GM12878 (cell line): Measurements from ENCODE around the gene PMAIP1. TPM values are rescaled to one million over a fixed set of nuclear protein-coding genes. Genes with fewer than 3 reads are reported as not detected.

Experiments
- ATAC-seq: fragments of 200-7000 bp; cut with Tn5 transposase; 3 replicates; pipeline ENCODE4 v1.9.1; 2020; ENCODE audit warnings: mild to moderate bottlenecking, moderate library complexity
- BruUV-seq: library from RNA; stranded (reverse); fragments of 400-500 nt; replicated peaks from 2 replicates; lab custom pipeline; 2021; lab: Mats Ljungman, UMichigan
- CTCF ChIA-PET: fragments of 300-600 bp; sonication (Branson Sonifier 250); formaldehyde crosslinking; extraction: SDS; loops from one replicate; lab custom pipeline; 2021; ENCODE audit warnings: inconsistent platforms; lab: Yijun Ruan, JAX
- POLR2A ChIA-PET: fragments of 350-600 bp; formaldehyde crosslinking; extraction: SDS; loops from one replicate; lab custom pipeline; 2021; ENCODE audit warnings: inconsistent platforms; lab: Charles Lee
- RAD21 ChIA-PET: fragments of 300-600 bp; sonication (Branson Sonifier 250); formaldehyde crosslinking; loops from one replicate; lab custom pipeline; 2023; ENCODE audit warnings: antibody characterized with exemption; ENCODE audit not compliant: unreplicated experiment; lab: Charles Lee
- SMC1A ChIA-PET: fragments of 300-600 bp; sonication (Branson Sonifier 250); formaldehyde crosslinking; loops from one replicate; lab custom pipeline; 2023; ENCODE audit not compliant: unreplicated experiment, uncharacterized antibody; lab: Charles Lee
- DNase-seq: peaks from one replicate; pipeline ENCODE4 v3.0.0-alpha.2; 2011; ENCODE audit warnings: low read depth, low spot score
- FAIRE-seq: peaks from 3 replicates; lab custom pipeline; 2011; peaks lifted over from hg19 to GRCh38; lab: Jason Lieb, UNC
- H2AFZ ChIP-seq: 2 replicates; pipeline ENCODE4 v1.6.0; 2011; ENCODE audit warnings: low read depth, low read length, control low read depth; ENCODE audit not compliant: control insufficient read depth
- H3K27ac ChIP-seq: 2 replicates; pipeline ENCODE4 v1.5.1; 2011; ENCODE audit warnings: control low read depth; ENCODE audit not compliant: control insufficient read depth, insufficient read depth
- H3K27me3 ChIP-seq, 2 experiments: replicated peaks in 1 of 2; 2 replicates each; pipeline versions ENCODE4 v1.6.0 to v1.6.1; 2011; ENCODE audit warnings: low read length in 1 of 2; ENCODE audit not compliant: control insufficient read depth in 2 of 2, insufficient read depth in 2 of 2
- H3K36me3 ChIP-seq, 2 experiments: 2 replicates each; pipeline ENCODE4 v1.5.1; 2011; ENCODE audit warnings: low read length in 1 of 2; ENCODE audit not compliant: control insufficient read depth in 2 of 2, insufficient read depth in 2 of 2
- H3K4me1 ChIP-seq: 2 replicates; pipeline ENCODE4 v1.6.1; 2011; ENCODE audit warnings: mild to moderate bottlenecking, low read length, moderate library complexity, mixed read lengths; ENCODE audit not compliant: control insufficient read depth, insufficient read depth
- H3K4me2 ChIP-seq: 2 replicates; pipeline ENCODE4 v1.6.0; 2011; ENCODE audit warnings: control low read depth; ENCODE audit not compliant: control insufficient read depth, insufficient read depth
- H3K4me3 ChIP-seq: fragments of 200-600 bp; sonication (generic); 2 replicates; pipeline ENCODE4 v1.5.1; 2016
- H3K79me2 ChIP-seq: 2 replicates; pipeline ENCODE4 v1.6.0; 2011; ENCODE audit warnings: low read length; ENCODE audit not compliant: control insufficient read depth, insufficient read depth
- H3K9ac ChIP-seq: 2 replicates; pipeline ENCODE4 v1.8.0; 2011; ENCODE audit warnings: low read length, control low read depth, mixed read lengths; ENCODE audit not compliant: control insufficient read depth, insufficient read depth
- H3K9me3 ChIP-seq: replicated peaks from 3 replicates; pipeline ENCODE4 v1.5.1; 2011; ENCODE audit warnings: mild to moderate bottlenecking, low read length; ENCODE audit not compliant: control insufficient read depth, insufficient read depth
- H4K20me1 ChIP-seq: 2 replicates; pipeline ENCODE4 v1.6.0; 2011; ENCODE audit not compliant: control insufficient read depth, insufficient read depth
- IKZF2 ChIP-seq, 2 experiments: fragments of 450-650 bp; IDR thresholded peaks; 2 replicates each; pipeline ENCODE4 v1.6.1; 2017; ENCODE audit warnings: mild to moderate bottlenecking in 2 of 2, moderate library complexity in 2 of 2
- IRF3 ChIP-seq: fragments of 450-650 bp; IDR thresholded peaks from 2 replicates; pipeline ENCODE4 v1.6.1; 2014; ENCODE audit warnings: mild to moderate bottlenecking
- MTA2 ChIP-seq: fragments of 450-650 bp; IDR thresholded peaks from 2 replicates; pipeline ENCODE4 v1.6.1; 2016; ENCODE audit warnings: low read depth, mild to moderate bottlenecking, moderate library complexity
- NRF1 ChIP-seq: conservative IDR thresholded peaks from 2 replicates; pipeline ENCODE4 v1.6.1; 2011; ENCODE audit warnings: mild to moderate bottlenecking, low read depth, low read length, improper control_type of control experiment
- YBX1 ChIP-seq: fragments of 450-650 bp; IDR thresholded peaks from 2 replicates; pipeline ENCODE4 v1.6.1; 2016; ENCODE audit warnings: antibody characterized with exemption
- WGBS: methylation state at CpG from one replicate; pipeline ENCODE4 v1.1.6; 2016; ENCODE audit warnings: low lambda C conversion rate; ENCODE audit not compliant: insufficient replicate concordance, insufficient coverage; ENCODE audit errors: missing lambda C conversion rate; 5-methylcytosine and 5-hydroxymethylcytosine counted together
- in situ Hi-C: fragments of 300-500 bp; cut with MboI; formaldehyde crosslinking; loops from 9 replicates; pipeline ENCODE4 v1.14.3; 2018; ENCODE audit warnings: mixed read lengths
- intact Hi-C: fragments of 100-400 bp; cut with micrococcal nuclease; formaldehyde crosslinking; loops from one replicate; pipeline ENCODE4 v1.14.2; 2022; ENCODE audit not compliant: unreplicated experiment
- polyA plus RNA-seq, 11 experiments: library from polyadenylated mRNA; depleted of rRNA in 4 of 11; unstranded in 6 of 11; stranded (reverse) in 5 of 11; fragments of >200 nt; fragmentation: Nextera tagmentation in 4 of 11; fragmentation: Illumina TruSeq in 1 of 11; extraction: Ambion mirVana in 4 of 11; extraction: Trizol in 1 of 11; gene quantifications; 1 replicate in 1 of 11; 2 replicates in 10 of 11; pipeline versions ENCODE4 v1.2.1 to v1.2.3, GENCODE V29; 2011 to 2016; ENCODE audit warnings: inconsistent platforms in 2 of 11, missing spikeins in 2 of 11, low read depth in 1 of 11
- total RNA-seq, 4 experiments: library from RNA; depleted of rRNA in 3 of 4; stranded (reverse); fragments of >200 nt in 3 of 4; fragmentation: Illumina TruSeq in 1 of 4; extraction: Trizol in 1 of 4; gene quantifications; 2 replicates each; pipeline versions ENCODE4 v1.2.1 to v1.2.3, GENCODE V29; 2013 to 2021

PMAIP1 gene
- total and polyA plus RNA-seq, 10 of the 15 experiments (the other 5 are each of a cell fraction or from before 2014, with no cell fraction given), result 74.0 to 219 (median 112) TPM

GRCh38 chr18:59861009-59861408, 38.8 kb upstream of the PMAIP1 start:
- intact Hi-C loops (no loop called here), in situ Hi-C loops (no loop called here)
- no peak overlapping the region for H3K27ac ChIP-seq
- DNase-seq (no peak), ATAC-seq (peak; percentile 17; the same call in 2 of the 3 replicates), FAIRE-seq (no peak)
- CTCF ChIA-PET, result interaction anchor here (1.2 to 2.4 kb wide), 2 partner anchors 13 to 24 kb away, joined by 6 to 7 read pairs; no protein-coding TSS in a partner anchor
- H3K27me3 ChIP-seq, result no peaks in the 10 kb centered on the region
- POLR2A ChIA-PET, result interaction anchor here (1.7 kb wide), 1 partner anchor 11 kb away, joined by 4 read pairs; no protein-coding TSS in a partner anchor
- SMC1A ChIA-PET, result interaction anchor here (0.7 to 5.3 kb wide), 6 partner anchors 10 to 92 kb away, joined by 3 to 29 read pairs (median 4); no protein-coding TSS in a partner anchor
- H4K20me1 ChIP-seq, result no peaks in the 10 kb centered on the region
- WGBS, result 11% methylated on average over 4 of the region's 4 CpGs
- H3K36me3 ChIP-seq, result no peaks in the 10 kb centered on the region
- no peak overlapping the region for H2AFZ ChIP-seq
- no peak overlapping the region for H3K4me3 ChIP-seq
- BruUV-seq, result no TSS peak
- TF ChIP-seq NRF1, result no peak
- no peak for TF ChIP-seq IRF3
- TF ChIP-seq YBX1, result no peak
- TF ChIP-seq MTA2, result no peak
- TF ChIP-seq IKZF2 (IDR thresholded peaks at IDR 0.05), result 0 out of 4 replicates have a peak, but pooled peaks of 1 of the 2 experiments have one; percentile 8
- H3K4me2 ChIP-seq, result no peak overlapping the region
- no peaks in the 10 kb centered on the region for H3K79me2 ChIP-seq
- no peaks in the 10 kb centered on the region for H3K9me3 ChIP-seq
- no peak overlapping the region for H3K9ac ChIP-seq
- RAD21 ChIA-PET, result interaction anchor here (0.7 to 1.5 kb wide), 3 partner anchors 10 to 17 kb away, joined by 4 read pairs; no protein-coding TSS in a partner anchor
- peaks cover 16% of the 10 kb centered on the region for H3K4me1 ChIP-seq
